Measurements from ENCODE around the gene CHRM2.

- TF ChIP-seq, protein P1, sequence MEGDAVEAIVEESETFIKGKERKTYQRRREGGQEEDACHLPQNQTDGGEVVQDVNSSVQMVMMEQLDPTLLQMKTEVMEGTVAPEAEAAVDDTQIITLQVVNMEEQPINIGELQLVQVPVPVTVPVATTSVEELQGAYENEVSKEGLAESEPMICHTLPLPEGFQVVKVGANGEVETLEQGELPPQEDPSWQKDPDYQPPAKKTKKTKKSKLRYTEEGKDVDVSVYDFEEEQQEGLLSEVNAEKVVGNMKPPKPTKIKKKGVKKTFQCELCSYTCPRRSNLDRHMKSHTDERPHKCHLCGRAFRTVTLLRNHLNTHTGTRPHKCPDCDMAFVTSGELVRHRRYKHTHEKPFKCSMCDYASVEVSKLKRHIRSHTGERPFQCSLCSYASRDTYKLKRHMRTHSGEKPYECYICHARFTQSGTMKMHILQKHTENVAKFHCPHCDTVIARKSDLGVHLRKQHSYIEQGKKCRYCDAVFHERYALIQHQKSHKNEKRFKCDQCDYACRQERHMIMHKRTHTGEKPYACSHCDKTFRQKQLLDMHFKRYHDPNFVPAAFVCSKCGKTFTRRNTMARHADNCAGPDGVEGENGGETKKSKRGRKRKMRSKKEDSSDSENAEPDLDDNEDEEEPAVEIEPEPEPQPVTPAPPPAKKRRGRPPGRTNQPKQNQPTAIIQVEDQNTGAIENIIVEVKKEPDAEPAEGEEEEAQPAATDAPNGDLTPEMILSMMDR (IDR thresholded peaks at IDR 0.05; ENCODE audit: poor library complexity, severe bottlenecking), result peak; percentile 14
- TF ChIP-seq POLR2AphosphoS5 (IDR thresholded peaks at IDR 0.05) (no peak), REST (IDR thresholded peaks at IDR 0.05; ENCODE audit: borderline replicate concordance) (no peak), EP300 (conservative IDR thresholded peaks at IDR 0.05; ENCODE audit: poor library complexity, severe bottlenecking) (no peak), TAF1 (IDR thresholded peaks at IDR 0.05; ENCODE audit: low read depth) (no peak), RAD21 (conservative IDR thresholded peaks at IDR 0.05) (no peak), SMC3 (conservative IDR thresholded peaks at IDR 0.05; ENCODE audit: poor library complexity) (no peak)
Observed at GRCh38 chr7:136870866-136871487, 2.5 kb downstream of the CHRM2 start.

Measured in neural cell (in vitro differentiated cells).